GM19395 (cell line): ENCODE data around the gene PCNX3.
"Not testable (repeated sequence)": the region's sequence is repeated elsewhere in the genome, so short reads cannot be mapped to it uniquely, and the experiment has no call there.

ENCODE experiments used
- ATAC-seq: cut with Tn5 transposase; IDR thresholded peaks from one replicate; pipeline ENCODE4 v1.9.1; 2021; ENCODE audit warnings: mild to moderate bottlenecking, moderate library complexity; ENCODE audit not compliant: unreplicated experiment

Gene PCNX3

DNA sequence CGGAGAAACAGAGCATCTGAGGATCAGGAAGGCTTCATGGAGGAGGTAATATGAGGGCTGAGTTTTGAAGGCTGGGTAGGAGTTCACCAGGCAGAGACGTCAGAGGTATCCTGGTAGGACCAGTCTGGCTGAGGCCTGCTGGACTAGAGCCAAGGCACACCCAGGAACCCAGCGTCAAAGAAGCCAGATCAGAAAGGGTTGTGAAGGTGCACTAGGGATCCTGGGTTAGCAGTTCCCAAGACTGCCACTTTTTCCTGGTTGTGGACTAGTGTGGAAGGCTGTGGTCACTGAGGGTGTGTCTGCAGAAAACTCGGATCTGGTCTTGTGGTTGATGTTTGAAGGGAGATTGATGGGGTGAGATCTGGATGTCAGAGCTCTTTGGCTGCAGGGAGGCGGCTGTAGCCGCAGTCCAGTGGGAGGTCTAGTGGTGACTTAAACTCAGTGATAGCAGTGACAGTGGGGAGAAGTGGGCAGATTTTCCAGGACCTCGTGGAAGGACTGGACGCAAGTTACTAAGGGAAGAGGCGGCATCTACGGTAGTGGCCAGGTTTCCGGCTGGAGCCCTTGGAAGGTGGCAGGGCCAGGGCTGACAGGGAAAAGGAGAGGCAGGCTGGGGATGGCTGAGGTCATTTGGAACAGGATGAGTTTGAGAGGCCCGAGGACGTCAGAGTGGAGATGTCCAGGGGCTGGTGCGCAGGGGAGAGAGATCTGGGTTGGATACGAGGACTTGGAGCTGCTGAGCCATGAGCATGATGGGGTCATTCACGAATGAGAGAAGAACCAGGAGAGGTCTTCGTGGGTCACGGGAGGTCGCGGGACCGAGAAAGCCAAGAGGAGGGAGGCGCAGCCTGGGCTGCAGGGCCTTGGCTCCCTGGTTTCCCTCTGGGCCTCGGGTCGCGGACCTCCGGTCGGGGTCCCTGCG is 36.3 kb downstream of the PCNX3 start:
- ATAC-seq = peak; percentile 16

DNA sequence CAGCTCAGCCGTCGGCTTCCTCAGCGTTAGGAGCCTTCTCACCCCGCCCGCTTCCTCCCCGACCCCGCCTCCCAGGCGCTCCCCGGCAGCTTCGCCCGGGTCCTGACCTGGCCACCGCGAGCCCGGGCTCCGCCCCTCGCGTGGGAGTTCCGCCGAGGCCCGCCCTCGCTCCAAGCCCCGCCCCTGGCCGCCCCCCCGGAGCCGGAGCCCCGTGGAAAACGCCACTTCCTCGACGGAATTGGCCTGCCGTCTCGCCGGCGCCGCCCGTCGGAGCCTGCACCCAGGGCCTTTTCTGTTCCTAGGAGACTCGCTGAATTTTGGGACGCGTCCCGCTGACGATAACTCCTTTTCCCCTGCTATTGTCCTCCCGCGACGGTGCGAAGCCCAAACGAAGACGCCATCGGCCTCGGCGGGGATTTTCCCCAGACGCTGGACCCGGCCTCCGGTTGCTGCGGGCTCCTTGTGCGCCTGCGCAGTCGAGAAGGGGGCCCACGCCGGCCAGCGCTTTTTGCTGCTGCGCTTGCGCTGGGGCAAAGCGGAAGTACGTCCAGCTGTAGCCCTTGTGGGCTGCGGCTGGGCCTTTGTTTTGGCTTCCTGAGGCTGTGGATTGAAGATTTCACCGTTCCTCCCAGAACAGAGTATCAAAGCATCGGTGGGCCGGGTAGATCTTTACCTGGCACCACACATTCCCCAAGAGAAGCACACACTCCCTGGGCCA is 37.1 kb downstream of the PCNX3 start:
- ATAC-seq = peak; percentile 73

DNA sequence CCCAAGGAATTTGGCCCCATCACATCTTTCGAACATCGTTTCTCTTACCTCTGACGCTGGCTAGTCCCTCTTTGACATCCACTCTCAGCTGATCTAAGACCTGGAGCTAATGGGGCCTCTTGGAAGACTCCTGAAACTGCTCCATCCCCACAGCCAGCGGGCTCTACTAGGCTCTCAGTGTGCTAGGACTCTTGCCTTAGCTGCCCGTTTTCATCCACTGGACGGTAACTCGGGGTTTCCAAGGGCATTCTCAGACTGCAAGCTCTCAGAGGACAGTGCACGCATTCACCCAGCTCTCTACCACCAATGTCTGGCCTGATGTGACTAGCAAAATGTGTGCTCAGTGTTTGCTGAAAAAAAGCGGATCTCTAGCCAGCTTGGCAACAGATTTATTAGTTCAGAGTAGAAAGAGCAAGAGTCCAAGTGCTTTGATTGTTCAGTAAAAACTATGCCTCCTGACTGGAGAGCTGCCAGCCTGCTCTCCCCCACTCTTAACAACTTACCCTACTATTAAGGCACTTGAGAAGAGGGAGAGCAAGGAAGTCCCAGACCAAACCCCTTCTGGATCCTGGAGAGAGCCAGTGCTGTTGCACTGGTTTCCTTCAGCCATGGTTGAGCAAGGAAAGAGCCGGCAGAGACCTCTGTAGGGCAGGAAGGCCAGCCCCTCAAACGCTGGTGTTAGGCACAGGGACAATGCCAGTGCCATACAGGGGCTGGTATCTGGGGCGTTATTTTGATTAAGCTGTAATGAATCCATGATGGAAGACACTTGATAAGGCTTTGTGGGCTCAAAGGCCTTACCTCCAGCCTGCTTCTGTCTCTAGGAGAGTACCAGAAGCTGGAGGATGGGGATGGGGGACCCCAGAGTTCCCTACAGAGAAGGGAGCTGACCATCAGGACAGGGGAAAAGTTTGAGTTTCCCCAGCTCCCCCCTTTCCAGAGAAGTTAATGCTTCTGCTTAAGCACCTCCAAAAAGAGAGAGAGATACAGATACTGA is 38.0 kb downstream of the PCNX3 start:
- no peak for ATAC-seq

- ATAC-seq = no peak
Observed at GRCh38 chr11:65654375-65655349, 39.1 kb downstream of the PCNX3 start.

DNA sequence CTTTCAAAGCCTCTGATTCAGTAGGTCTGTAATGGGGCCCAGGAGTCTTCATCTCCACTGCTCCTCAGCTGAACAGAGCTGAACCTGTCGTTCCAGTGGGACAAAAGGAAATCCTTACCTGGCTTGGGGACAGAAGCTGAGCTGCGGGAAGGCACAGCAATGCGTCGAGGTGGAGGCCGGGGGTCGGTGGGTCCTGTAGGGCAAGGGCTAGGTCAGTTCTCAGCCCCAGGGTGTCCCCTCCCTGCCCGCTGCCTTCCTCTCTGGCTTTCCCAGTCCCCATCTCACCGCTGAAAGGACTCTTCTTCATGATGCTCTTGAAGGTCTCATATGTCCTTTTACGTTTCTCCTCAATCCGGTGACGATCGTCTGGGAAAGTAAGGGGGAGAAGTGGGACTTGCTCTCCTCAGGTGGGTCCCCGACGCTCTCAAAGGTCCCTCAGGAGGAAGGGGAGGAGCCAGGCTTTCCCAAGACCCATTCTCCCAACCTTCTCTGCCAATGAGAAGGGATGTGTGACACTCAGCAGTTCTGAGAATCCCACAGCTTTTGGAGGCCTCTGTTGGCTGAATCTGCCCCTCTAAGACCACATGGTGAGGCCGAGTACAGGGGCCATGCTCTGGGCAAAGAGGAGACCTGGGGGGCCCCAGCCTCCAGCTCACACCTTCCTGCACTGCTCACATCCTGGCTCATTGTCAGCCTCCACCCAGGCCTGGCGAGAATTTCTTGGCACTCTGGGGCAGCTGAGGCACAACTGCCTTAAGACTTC is 40.2 kb downstream of the PCNX3 start:
- no peak for ATAC-seq

- ATAC-seq = no peak
Observed at GRCh38 chr11:65657426-65657825, 41.9 kb downstream of the PCNX3 start.

GRCh38 chr11:65658174-65659021 is 42.8 kb downstream of the PCNX3 start:
- no peak for ATAC-seq

- no peak for ATAC-seq
Observed at GRCh38 chr11:65660038-65660437, 44.5 kb downstream of the PCNX3 start.

DNA sequence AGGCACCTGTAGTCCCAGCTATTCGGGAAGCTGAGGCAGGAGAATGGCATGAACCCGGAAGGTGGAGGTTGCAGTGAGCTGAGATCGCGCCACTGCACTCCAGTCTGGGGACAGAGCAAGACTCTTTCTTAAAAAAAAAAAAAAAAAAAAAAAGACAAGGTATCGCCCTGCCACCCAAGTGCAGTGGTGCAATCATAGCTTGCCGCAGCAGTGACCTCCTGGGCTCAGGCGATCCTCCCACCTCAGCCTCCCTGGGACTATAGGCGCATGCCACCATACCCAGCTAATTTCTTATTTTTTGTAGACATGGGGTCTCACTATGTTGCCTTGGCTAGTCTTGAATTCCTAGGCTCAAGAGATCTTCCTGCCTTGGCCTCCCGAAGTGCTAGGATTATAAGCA is 45.3 kb downstream of the PCNX3 start:
- ATAC-seq = not testable (repeated sequence)

GRCh38 chr11:65661599-65662246 is 46.1 kb downstream of the PCNX3 start:
- ATAC-seq = no peak

DNA sequence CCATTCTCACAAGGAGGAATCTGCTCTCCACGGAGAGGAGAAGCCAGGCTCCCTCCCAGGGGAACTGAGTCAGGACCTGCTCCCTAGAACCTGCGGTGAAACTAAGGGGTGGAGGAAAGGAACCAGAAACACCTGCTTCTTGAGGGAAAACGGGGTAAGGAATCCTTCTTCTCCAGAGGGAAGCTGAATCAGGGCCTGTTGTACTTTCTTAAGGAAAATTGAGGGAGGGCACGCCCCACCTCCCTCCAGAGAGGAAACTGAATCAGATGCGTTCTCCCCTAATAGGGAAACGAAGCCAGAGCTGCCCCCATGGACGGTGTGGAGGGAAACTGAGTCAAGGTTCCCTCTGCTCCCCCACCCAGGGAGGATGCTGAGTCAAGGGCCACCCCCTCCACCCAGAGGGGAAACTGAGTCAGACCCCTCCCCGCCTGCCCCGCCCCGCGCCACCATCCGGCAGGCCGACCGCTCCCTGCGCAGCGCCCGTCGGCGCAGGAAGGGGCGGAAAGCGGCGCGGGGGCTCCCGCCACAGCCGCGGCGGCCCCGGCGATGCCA is 46.7 kb downstream of the PCNX3 start:
- ATAC-seq = peak; percentile 7

- peak; percentile 73 for ATAC-seq
Observed at GRCh38 chr11:65662799-65663638, 47.4 kb downstream of the PCNX3 start, which contains the start of gene RELA. Gene RELA, minus strand, starts transcription at chr11:65662916. Its CDS starts 84 bp downstream, at chr11:65662832.

GRCh38 chr11:65663639-65664200 is 48.1 kb downstream of the PCNX3 start:
- peak; percentile 11 for ATAC-seq

DNA sequence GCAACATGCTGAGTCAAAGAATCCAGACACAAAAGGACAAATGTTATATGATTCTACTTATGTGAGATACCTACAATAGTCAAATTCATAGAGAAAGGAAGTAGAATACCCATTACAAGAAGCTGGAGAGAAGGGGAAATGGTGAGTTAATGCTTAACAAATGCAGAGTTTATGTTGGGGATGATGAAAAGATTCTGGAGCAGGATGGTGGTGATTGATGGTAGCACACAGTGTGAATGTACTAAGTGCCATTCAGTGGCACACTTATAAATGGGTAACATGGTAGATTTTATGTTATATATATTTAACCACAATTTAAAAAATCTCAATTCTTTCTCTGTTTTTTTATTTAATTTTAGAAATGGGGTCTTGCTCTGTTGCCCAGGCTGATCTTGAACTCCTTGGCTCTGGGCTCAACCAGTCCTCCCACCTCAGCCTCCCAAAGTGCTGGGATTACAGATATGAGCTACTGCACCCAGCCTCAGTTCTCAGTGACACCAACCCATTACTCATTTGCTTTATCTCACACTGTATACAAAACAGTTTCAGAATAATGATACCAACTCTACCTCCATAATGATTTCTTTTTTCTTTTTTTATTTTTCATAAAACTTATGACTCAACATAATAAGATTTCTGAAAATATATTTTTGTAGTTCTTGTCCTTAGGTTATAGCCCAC is 56.7 kb downstream of the PCNX3 start:
- no peak for ATAC-seq

DNA sequence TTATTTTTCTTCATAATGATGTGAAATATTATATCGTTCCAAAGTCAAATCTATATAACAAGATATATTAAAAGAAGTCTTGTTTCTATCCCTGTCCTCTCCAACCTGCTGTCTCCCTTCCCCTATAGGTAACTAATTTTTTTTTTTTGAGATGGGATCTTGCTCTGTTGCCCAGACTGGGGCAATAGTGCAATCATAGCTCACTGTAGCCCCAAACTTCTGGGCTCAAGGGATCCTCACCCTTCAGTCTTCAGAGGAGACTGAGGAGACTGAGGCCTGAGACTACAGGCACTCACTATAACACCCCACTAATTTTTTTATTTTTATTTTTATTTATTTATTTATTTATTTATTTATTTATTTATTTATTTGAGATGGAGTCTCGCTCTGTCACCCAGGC is 57.4 kb downstream of the PCNX3 start:
- ATAC-seq = no peak
